ENCODE data around the gene CTNNA3. TPM values are rescaled to one million over a fixed set of nuclear protein-coding genes. Genes with fewer than 3 reads are reported as not detected.
A peak's percentile ranks its signal among the peaks of the same experiment; 100 is the strongest.
"Not testable (repeated sequence)": the region's sequence is repeated elsewhere in the genome, so short reads cannot be mapped to it uniquely, and the experiment has no call there.

The CTNNA3 gene
- total RNA-seq, 1 donor from 2014 or later: 3.3 TPM

DNA sequence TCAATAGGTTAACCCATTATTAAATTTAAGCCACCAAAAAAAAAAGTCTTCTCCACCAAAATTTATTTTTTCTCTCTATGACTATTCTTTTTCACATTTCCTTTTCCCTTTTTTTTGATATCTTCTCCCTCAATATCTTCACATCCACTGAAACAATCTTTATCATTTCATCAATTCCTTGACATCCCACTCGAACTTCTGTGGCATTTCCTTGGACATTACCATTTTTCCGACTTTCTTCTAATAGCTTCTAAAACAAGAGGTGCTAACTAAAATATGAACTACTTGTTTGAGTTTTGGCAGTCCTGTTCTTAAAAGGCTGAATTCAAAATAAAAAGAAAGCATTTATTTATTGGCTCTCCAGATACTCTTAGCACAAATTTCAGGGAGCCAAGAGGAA, 684 bp upstream of the CTNNA3 start:
- Mint-ChIP-seq H3K9me3 (ENCODE audit: unreplicated experiment) (peaks cover 1% of the 10 kb centered on the region), H3K4me1 (ENCODE audit: low read depth, unreplicated experiment) (peaks cover 2% of the 10 kb centered on the region), H3K4me3 (ENCODE audit: unreplicated experiment) (no peak overlapping the region), H3K36me3 (ENCODE audit: unreplicated experiment) (peaks cover 9% of the 10 kb centered on the region), H3K27ac (ENCODE audit: unreplicated experiment) (no peak overlapping the region), H3K27me3 (ENCODE audit: unreplicated experiment) (peaks cover 2% of the 10 kb centered on the region)
- no peak for DNase-seq
- TF ChIP-seq, protein P1, sequence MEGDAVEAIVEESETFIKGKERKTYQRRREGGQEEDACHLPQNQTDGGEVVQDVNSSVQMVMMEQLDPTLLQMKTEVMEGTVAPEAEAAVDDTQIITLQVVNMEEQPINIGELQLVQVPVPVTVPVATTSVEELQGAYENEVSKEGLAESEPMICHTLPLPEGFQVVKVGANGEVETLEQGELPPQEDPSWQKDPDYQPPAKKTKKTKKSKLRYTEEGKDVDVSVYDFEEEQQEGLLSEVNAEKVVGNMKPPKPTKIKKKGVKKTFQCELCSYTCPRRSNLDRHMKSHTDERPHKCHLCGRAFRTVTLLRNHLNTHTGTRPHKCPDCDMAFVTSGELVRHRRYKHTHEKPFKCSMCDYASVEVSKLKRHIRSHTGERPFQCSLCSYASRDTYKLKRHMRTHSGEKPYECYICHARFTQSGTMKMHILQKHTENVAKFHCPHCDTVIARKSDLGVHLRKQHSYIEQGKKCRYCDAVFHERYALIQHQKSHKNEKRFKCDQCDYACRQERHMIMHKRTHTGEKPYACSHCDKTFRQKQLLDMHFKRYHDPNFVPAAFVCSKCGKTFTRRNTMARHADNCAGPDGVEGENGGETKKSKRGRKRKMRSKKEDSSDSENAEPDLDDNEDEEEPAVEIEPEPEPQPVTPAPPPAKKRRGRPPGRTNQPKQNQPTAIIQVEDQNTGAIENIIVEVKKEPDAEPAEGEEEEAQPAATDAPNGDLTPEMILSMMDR (IDR thresholded peaks at IDR 0.05; ENCODE audit: partially characterized antibody, unreplicated experiment): no peak

DNA sequence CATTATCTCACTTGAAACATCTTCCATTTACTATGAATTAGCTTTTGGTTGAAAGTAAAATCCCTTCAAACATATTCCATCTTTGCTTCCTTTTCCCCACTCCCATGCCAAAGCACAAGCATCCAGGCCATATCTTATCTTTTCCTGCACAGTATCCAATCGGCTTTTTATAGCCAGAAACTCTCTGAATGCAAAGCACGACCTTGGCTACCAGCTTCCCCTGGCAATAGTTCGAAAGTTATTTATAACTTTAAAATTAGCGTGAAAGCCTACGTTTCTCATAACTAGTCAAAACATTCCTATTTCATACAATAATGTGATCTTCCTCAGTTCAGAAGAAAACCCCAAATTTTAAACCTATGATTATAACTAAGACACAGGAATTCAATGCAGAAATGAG, 440 bp downstream of the CTNNA3 start:
- H3K4me1 Mint-ChIP-seq (ENCODE audit: low read depth, unreplicated experiment): peaks cover 2% of the 10 kb centered on the region
- TF ChIP-seq, protein P1 (IDR thresholded peaks at IDR 0.05; ENCODE audit: partially characterized antibody, unreplicated experiment): no peak
- H3K9me3 Mint-ChIP-seq (ENCODE audit: unreplicated experiment): peaks cover 5% of the 10 kb centered on the region
- no peak overlapping the region for H3K4me3 Mint-ChIP-seq (ENCODE audit: unreplicated experiment)
- H3K27me3 Mint-ChIP-seq (ENCODE audit: unreplicated experiment): no peaks in the 10 kb centered on the region
- no peak overlapping the region for H3K27ac Mint-ChIP-seq (ENCODE audit: unreplicated experiment)
- DNase-seq: no peak
- peaks cover 9% of the 10 kb centered on the region for H3K36me3 Mint-ChIP-seq (ENCODE audit: unreplicated experiment)

DNA sequence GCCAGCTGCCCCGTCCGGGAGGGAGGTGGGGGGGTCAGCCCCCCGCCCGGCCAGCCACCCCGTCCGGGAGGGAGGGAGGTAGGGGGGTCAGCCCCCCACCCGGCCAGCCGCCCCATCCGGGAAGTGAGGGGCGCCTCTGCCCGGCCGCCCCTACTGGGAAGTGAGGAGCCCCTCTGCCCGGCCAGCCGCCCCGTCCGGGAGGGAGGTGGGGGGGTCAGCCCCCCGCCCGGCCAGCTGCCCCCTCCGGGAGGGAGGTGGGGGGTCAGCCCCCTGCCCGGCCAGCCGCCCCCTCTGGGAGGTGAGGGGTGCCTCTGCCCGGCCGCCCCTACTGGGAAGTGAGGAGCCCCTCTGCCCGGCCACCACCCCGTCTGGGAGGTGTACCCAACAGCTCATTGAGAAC, 4.1 kb downstream of the CTNNA3 start:
- not testable (repeated sequence) for H3K27ac Mint-ChIP-seq (ENCODE audit: unreplicated experiment); H3K9me3 Mint-ChIP-seq (ENCODE audit: unreplicated experiment); H3K27me3 Mint-ChIP-seq (ENCODE audit: unreplicated experiment); H3K36me3 Mint-ChIP-seq (ENCODE audit: unreplicated experiment); H3K4me1 Mint-ChIP-seq (ENCODE audit: low read depth, unreplicated experiment); H3K4me3 Mint-ChIP-seq (ENCODE audit: unreplicated experiment)
- peak; percentile 17 for DNase-seq

DNA sequence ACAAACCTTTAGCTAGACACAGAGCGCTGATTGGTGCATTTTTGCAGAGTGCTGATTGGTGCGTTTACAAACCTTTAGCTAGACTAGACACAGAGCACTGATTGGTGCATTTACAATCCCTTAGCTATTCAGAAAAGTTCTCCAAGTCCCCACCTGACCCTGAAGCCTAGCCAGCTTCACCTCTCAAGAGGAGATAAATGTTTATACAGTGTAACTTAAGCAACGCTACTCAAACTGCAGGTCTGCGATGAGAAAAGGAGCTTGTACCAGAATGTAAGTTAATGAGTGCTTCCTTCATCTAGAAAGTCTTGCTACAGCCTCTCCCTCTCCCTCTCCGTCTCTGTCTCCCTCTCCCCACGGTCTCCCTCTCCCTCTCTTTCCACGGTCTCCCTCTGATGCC, 5.5 kb downstream of the CTNNA3 start:
- not testable (repeated sequence) for H3K4me3 Mint-ChIP-seq (ENCODE audit: unreplicated experiment); H3K27me3 Mint-ChIP-seq (ENCODE audit: unreplicated experiment); H3K9me3 Mint-ChIP-seq (ENCODE audit: unreplicated experiment); DNase-seq; H3K4me1 Mint-ChIP-seq (ENCODE audit: low read depth, unreplicated experiment); H3K36me3 Mint-ChIP-seq (ENCODE audit: unreplicated experiment); H3K27ac Mint-ChIP-seq (ENCODE audit: unreplicated experiment)

DNA sequence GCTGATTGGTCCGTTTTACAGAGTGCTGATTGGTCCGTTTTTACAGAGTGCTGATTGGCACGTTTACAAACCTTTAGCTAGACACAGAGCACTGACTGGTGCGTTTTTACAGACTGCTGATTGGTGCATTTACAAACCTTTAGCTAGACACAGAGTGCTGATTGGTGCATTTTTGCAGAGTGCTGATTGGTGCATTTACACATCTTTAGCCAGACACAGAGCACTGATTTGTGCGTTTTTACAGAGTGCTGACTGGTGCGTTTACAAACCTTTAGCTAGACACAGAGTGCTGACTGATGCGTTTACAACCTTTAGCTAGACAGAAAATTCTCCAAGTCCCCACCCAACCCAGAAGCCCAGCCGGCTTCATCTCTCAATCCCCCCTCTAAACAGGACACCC, 11.9 kb downstream of the CTNNA3 start:
- H3K36me3 Mint-ChIP-seq (ENCODE audit: unreplicated experiment); H3K4me3 Mint-ChIP-seq (ENCODE audit: unreplicated experiment); DNase-seq; H3K9me3 Mint-ChIP-seq (ENCODE audit: unreplicated experiment); H3K4me1 Mint-ChIP-seq (ENCODE audit: low read depth, unreplicated experiment); H3K27ac Mint-ChIP-seq (ENCODE audit: unreplicated experiment); H3K27me3 Mint-ChIP-seq (ENCODE audit: unreplicated experiment): not testable (repeated sequence)

DNA sequence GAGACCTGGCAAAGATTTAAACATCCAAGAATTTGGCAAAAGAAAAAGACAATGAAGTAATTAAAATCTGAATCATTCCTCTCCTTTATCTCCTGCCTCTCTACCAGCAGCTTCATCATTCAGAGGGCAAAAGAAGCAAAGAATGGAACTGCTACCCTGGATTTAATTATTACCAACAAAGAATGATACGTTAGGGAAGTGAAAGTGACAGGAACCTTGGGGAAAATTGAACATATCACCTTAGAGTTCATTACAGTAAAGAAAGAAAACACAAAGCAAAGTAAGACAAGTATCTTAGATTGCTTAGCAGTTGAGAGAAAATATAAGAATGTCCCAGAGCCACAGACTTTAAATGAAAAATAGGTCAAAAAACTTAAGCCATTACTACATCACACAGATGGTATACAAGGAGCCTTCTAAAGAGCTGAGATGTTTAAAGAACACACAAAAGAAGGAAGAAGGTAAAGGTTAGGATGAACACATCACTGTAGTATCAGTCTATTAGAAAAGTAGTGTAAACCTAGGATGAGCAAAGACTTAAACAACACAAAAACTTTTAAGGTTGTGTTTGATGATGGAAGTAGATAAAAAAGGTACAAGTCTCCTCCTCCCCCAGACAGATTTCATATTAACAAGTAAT, 17.5 kb downstream of the CTNNA3 start:
- no peaks in the 10 kb centered on the region for H3K4me1 Mint-ChIP-seq (ENCODE audit: low read depth, unreplicated experiment)
- no peaks in the 10 kb centered on the region for H3K27me3 Mint-ChIP-seq (ENCODE audit: unreplicated experiment)
- TF ChIP-seq, protein P1 (IDR thresholded peaks at IDR 0.05; ENCODE audit: partially characterized antibody, unreplicated experiment): no peak
- H3K4me3 Mint-ChIP-seq (ENCODE audit: unreplicated experiment): no peak overlapping the region
- DNase-seq: no peak
- H3K36me3 Mint-ChIP-seq (ENCODE audit: unreplicated experiment): no peaks in the 10 kb centered on the region
- no peaks in the 10 kb centered on the region for H3K9me3 Mint-ChIP-seq (ENCODE audit: unreplicated experiment)
- H3K27ac Mint-ChIP-seq (ENCODE audit: unreplicated experiment): no peak overlapping the region
